ENCODE data around the gene LOXL1. TPM values are rescaled to one million over a fixed set of nuclear protein-coding genes. Genes with fewer than 3 reads are reported as not detected.
"Not testable (repeated sequence)": the region's sequence is repeated elsewhere in the genome, so short reads cannot be mapped to it uniquely, and the experiment has no call there.

The LOXL1 gene
- total RNA-seq, 1 experiment from 2014 or later: 117 TPM

DNA sequence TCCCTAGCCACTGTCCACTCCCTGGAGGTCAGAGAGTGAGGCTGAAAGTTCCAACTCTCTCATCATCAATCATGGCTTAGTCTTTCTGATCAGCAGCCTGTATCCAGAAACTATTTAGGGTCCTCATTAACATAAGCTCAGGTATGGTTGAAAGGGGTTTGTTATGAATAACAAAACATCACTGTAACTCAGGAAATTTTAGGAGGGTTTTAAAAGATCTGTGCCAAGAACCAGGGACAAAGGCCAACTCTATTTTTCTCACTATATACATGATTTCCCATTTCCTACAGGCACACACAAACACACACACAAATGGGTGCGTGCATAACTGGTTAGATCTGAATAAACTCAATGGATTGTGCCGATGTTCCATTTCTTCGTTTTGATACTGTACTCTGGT lies 42.2 kb downstream of the LOXL1 start:
- ChIA-PET CTCF (no interaction called here), POLR2A (ENCODE audit: low non-redundant PET) (no interaction called here)
- no TSS peak for BruUV-seq (replicated peaks)
- no peaks in the 10 kb centered on the region for H3K36me3 ChIP-seq (ENCODE audit: insufficient read depth, low read length, poor library complexity, severe bottlenecking)
- H3K4me3 ChIP-seq (ENCODE audit: low read depth, low read length, poor library complexity, severe bottlenecking): no peak overlapping the region
- no peak for TF ChIP-seq CTCF (conservative IDR thresholded peaks at IDR 0.05; ENCODE audit: low read depth, low read length)
- no peak for TF ChIP-seq EZH2 (IDR thresholded peaks at IDR 0.05; ENCODE audit: borderline replicate concordance, low read depth, low read length, poor library complexity, severe bottlenecking)
- H3K4me1 ChIP-seq (ENCODE audit: insufficient read depth, low read length, poor library complexity, severe bottlenecking): peaks cover 16% of the 10 kb centered on the region
- H3K27ac ChIP-seq (ENCODE audit: low read depth, low read length, poor library complexity, severe bottlenecking): no peak overlapping the region
- intact Hi-C loops (cut with micrococcal nuclease; ENCODE audit: unreplicated experiment): no loop called here
- no peaks in the 10 kb centered on the region for H3K27me3 ChIP-seq (replicated peaks; ENCODE audit: insufficient read depth, low read depth, low read length, poor library complexity)
- DNase-seq (ENCODE audit: low spot score): no peak
- no peaks in the 10 kb centered on the region for H3K9me3 ChIP-seq (ENCODE audit: low read depth, low read length, poor library complexity, severe bottlenecking)

DNA sequence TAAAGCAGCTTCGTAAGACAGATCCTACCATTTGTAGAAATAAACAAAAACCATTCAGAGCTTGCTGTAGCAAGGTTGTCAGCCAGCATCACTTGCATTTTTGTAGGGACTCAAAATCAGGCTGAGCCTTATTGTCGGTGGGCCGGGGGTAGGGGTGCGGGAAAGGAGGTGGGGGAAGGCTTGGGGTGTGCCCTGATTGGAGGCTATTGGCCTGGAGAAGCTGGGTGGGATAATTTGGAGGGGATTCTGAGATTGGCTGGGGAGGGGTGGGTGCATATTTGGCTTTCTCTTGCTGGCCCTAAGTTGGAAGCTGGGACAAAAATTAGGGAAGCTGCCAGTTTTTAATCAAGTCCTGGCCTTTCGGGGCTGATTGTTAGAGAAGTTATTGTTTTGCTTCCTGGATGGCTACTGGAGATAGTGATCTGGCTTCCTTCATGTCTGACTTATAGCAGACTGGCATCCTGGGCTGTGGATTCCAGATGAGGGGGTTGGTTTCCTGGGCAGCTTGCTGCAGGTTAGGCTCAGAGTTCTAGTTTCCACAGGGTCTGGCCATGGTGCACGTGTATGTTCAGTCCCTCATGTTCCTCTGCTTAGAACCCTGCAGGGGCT lies 43.0 kb downstream of the LOXL1 start:
- no TSS peak for BruUV-seq (replicated peaks)
- POLR2A ChIA-PET (ENCODE audit: low non-redundant PET): no interaction called here
- intact Hi-C loops (cut with micrococcal nuclease; ENCODE audit: unreplicated experiment): no loop called here
- no peaks in the 10 kb centered on the region for H3K36me3 ChIP-seq (ENCODE audit: insufficient read depth, low read length, poor library complexity, severe bottlenecking)
- no peaks in the 10 kb centered on the region for H3K9me3 ChIP-seq (ENCODE audit: low read depth, low read length, poor library complexity, severe bottlenecking)
- CTCF ChIA-PET: interaction anchor here (0.6 kb wide), 1 partner anchor 84 kb away, joined by 6 read pairs; no protein-coding TSS in a partner anchor
- no peak for DNase-seq (ENCODE audit: low spot score)
- H3K27me3 ChIP-seq (replicated peaks; ENCODE audit: insufficient read depth, low read depth, low read length, poor library complexity): no peaks in the 10 kb centered on the region
- no peak overlapping the region for H3K4me3 ChIP-seq (ENCODE audit: low read depth, low read length, poor library complexity, severe bottlenecking)
- no peak overlapping the region for H3K27ac ChIP-seq (ENCODE audit: low read depth, low read length, poor library complexity, severe bottlenecking)
- TF ChIP-seq CTCF (conservative IDR thresholded peaks at IDR 0.05; ENCODE audit: low read depth, low read length) (no peak), EZH2 (IDR thresholded peaks at IDR 0.05; ENCODE audit: borderline replicate concordance, low read depth, low read length, poor library complexity, severe bottlenecking) (no peak)
- peaks cover 16% of the 10 kb centered on the region for H3K4me1 ChIP-seq (ENCODE audit: insufficient read depth, low read length, poor library complexity, severe bottlenecking)

- intact Hi-C loops (cut with micrococcal nuclease; ENCODE audit: unreplicated experiment): loop anchor here (2.0 to 5.0 kb wide), 3 partner anchors 64 to 350 kb away; no protein-coding TSS in a partner anchor
- ChIA-PET CTCF (interaction anchor here (0.5 to 1.6 kb wide), 26 partner anchors 9 to 524 kb away, joined by 3 to 49 read pairs (median 5); partner anchors contain the start of genes PML and TBC1D21), POLR2A (ENCODE audit: low non-redundant PET) (interaction anchor here (0.6 kb wide), 1 partner anchor 335 kb away, joined by 3 read pairs; no protein-coding TSS in a partner anchor)
- Histone ChIP-seq H3K27ac (ENCODE audit: low read depth, low read length, poor library complexity, severe bottlenecking) (no peak overlapping the region), H3K36me3 (ENCODE audit: insufficient read depth, low read length, poor library complexity, severe bottlenecking) (no peaks in the 10 kb centered on the region), H3K9me3 (ENCODE audit: low read depth, low read length, poor library complexity, severe bottlenecking) (no peaks in the 10 kb centered on the region), H3K4me3 (ENCODE audit: low read depth, low read length, poor library complexity, severe bottlenecking) (peak overlapping the region; percentile 24), H3K4me1 (ENCODE audit: insufficient read depth, low read length, poor library complexity, severe bottlenecking) (no peaks in the 10 kb centered on the region), H3K27me3 (replicated peaks; ENCODE audit: insufficient read depth, low read depth, low read length, poor library complexity) (no peaks in the 10 kb centered on the region)
- TF ChIP-seq CTCF (conservative IDR thresholded peaks at IDR 0.05; ENCODE audit: low read depth, low read length) (peak; percentile 92), EZH2 (IDR thresholded peaks at IDR 0.05; ENCODE audit: borderline replicate concordance, low read depth, low read length, poor library complexity, severe bottlenecking) (no peak)
- peak; percentile 91 for DNase-seq (ENCODE audit: low spot score)
- no TSS peak for BruUV-seq (replicated peaks)
Measured at GRCh38 chr15:73972984-73973682, 46.9 kb downstream of the LOXL1 start.

GRCh38 chr15:73973683-73974200 lies 47.5 kb downstream of the LOXL1 start:
- H3K9me3 ChIP-seq (ENCODE audit: low read depth, low read length, poor library complexity, severe bottlenecking); H3K36me3 ChIP-seq (ENCODE audit: insufficient read depth, low read length, poor library complexity, severe bottlenecking); H3K27ac ChIP-seq (ENCODE audit: low read depth, low read length, poor library complexity, severe bottlenecking); BruUV-seq (replicated peaks); POLR2A ChIA-PET (ENCODE audit: low non-redundant PET); DNase-seq (ENCODE audit: low spot score); H3K4me1 ChIP-seq (ENCODE audit: insufficient read depth, low read length, poor library complexity, severe bottlenecking); H3K4me3 ChIP-seq (ENCODE audit: low read depth, low read length, poor library complexity, severe bottlenecking); H3K27me3 ChIP-seq (replicated peaks; ENCODE audit: insufficient read depth, low read depth, low read length, poor library complexity): not testable (repeated sequence)
- intact Hi-C loops (cut with micrococcal nuclease; ENCODE audit: unreplicated experiment): loop anchor here (2.0 to 5.0 kb wide), 3 partner anchors 63 to 349 kb away; no protein-coding TSS in a partner anchor
- CTCF ChIA-PET: interaction anchor here (0.8 to 1.6 kb wide), 3 partner anchors 14 to 344 kb away, joined by 3 to 49 read pairs (median 15); no protein-coding TSS in a partner anchor

All from A673 (cell line).